Renal cortical epithelial cell (primary cell): ENCODE data around the gene FRMD4A. TPM values are rescaled to one million over a fixed set of nuclear protein-coding genes. Genes with fewer than 3 reads are reported as not detected.

Experiments used
- DNase-seq: peaks from one replicate; pipeline ENCODE4 v3.0.0-alpha.2; 2011; ENCODE audit warnings: low read depth
- total RNA-seq: library from RNA; depleted of rRNA; stranded (reverse); fragments of >200 nt; gene quantifications from 2 replicates; pipeline ENCODE4 v1.2.3, GENCODE V29; 2014

Gene FRMD4A
- total RNA-seq, 1 donor from 2014 or later = 18.6 TPM

DNA sequence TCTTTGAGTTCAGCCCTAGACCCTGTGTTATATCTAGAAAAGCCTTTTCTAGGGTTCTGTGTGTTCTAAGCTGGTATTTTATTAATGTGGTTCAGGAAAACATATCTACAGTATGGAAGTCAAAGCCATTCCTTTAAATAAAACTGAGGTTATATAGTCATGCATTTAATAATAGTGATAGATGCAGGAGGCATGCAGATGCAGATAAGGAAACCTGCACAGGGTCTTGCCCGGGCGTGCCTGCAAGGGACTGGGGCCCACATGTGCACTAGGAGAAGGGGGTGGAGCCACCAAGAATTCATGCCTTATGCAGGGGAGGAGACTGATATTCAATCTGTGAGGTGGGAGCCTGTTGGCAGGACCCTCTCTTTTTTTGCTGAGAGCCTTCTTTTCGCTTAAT is 572.4 kb downstream of the FRMD4A start:
- no peak for DNase-seq

DNA sequence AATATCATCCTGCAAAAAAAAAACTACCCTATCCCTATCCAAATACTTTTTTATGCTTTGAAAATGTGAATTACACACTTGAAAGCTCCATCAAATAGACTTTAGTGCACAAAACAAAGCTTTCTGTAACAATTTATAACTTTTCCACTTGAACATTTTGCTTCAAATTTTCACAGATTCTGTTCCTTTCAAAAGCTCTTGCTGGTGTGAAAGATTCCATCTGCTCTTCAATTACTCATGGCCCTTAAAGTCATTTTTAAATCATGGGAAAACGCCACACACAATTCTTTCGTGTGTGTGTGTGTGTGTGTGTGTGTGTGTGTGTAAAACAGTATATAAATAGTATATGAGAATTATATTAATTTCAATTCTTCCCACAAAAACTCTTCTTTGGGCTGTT is 576.4 kb downstream of the FRMD4A start:
- DNase-seq = no peak

DNA sequence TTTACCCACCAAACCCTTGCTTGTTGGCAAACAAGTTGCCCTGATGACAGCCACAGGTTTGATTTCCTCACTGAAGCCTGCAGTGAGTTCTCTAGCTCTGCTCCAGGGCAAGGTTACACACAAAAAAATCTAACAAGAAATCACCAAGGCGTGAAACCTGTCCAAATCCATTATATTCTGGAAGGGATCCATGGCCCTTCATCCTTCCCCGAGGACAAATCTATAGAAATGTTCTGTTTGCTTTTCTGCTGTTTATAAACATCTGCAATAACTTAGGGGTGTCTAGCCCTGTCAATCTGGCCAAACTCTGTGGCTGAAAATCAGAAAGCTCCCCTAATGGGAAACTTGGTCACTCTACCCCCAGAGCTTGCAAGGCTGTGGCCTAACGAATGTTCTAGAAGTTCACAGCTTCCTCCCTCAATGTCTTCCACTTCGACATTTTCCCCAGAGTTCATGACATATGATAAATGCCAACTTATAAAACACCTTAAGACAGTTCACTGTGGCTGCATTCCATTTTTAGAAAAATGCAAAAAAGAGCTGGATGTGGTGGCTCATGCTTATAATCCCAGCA is 579.4 kb downstream of the FRMD4A start:
- peak; percentile 48 for DNase-seq

DNA sequence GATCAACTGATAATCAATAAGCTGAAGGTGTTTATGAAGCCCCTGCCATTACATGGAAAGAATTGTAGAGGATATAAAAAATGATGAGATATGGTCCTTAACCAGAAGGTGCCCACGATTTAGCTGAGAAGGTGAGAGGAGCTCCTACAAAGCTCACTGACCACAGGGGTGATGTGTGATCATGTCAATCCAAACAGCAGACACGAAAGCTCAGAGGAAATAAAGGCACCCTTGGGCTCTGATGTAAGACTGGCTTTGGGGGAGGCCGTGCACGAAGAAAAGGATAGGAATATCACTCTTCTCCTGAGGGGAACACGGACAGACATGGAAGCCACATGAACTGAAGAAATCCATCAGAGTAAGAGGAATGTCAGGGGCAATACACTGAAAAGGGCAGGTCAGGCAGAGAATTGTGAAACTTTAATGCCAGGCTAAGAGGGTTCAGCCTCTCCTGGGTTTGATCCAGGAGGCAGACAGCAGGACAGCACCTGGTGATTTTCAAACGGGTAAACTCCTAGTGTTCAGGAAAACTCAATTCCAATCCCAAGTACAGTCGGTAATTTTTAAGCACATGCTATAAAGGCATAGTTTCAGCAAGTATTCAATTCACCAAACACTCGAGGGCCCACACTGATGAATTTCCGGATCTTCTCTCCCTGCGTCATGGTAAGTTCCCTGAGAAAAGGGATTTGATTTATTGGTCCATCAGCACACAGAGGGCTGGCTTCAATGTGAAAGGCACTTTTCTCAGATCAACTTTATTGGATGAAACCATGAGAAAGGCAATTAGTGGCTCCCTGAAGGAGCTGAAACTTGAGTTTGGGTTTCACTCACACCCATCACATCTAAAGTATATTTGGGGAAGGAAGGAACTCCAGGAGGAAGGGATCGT is 580.2 kb downstream of the FRMD4A start:
- peak; percentile 29 for DNase-seq

DNA sequence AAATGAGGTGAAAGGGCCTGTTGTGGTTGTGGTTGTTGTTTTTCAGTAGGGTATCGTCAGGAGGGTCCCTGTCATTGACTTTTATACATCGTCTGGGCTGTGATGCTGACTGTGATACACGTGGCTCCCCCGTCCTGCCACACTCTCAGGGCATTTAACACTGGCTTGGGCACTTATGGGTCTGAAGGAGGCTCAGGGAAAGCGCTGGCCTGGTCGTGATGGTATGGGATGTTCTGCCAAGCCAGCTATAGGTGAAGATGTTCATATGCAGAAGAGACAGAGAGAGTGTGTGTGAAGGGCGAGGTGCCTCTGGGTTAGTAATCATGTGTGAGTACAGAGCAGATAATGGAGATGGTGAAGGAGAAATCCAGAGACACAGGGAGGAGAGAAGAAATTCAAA is 585.5 kb downstream of the FRMD4A start:
- DNase-seq = no peak

DNA sequence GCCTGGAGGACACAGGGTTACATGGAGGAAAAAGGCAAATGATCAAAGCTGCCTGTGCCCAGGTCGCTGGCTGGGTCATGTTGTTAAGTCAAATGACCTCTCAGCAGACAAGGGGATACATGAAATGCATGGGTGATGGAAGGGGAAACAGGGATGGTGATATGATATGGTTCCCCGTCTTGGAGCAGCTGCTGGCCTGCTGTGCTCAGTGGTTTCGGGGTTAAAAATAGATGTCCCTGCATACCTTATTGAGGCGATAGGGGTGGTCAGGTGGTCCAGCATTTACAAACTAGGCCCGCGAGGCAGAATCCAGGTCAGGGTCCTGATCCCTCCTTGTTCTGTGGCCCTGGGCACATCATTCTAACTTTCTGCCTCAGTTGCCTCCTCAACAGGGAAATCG is 586.8 kb downstream of the FRMD4A start:
- no peak for DNase-seq

DNA sequence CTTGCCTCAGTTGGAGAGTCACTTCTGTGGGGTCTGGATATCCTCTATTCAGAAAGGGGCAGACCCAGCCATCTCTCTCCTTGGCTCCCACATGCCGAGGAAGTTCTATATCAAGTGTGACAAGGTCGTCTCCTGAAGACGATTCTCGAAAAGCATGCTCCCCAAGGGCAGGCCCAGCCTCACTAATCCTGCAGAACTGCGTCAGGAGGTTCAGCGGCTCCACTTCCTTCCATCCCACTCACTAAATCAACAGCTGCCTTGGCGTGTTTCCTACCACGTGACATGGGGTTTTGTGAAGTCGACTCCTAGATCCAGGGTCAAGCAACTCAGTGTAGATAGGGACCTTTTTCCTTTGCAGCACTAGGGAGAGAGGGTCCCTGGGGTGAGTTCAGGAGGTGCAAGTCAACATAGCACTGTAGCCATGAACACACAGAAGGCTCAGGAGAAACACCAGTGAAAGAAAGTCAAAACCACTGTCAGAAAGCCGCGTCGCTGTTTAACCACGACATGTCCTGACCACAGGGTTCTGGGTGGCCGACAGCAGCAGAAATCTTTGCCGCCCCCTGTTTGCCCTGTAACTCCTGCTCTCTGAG is 587.5 kb downstream of the FRMD4A start:
- DNase-seq = no peak

DNA sequence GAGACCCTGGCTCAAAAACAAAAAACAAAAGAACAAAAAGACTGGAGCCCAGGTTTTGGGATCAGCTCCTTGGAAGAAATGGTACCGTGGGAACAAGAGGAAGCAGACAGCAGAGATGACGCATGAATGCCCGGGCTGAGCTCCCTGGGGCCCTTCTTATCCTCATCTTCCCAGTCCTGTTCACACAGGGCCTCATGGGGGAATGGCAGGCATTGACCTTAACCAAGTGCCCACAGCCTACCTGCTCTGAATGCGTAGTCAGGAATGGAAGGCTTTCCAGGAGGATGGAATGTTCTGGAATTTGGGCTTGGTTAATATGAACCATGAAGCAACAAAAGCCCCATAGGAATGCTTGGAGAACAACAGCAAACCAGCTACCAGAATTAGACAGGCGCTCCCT is 589.3 kb downstream of the FRMD4A start:
- peak; percentile 76 for DNase-seq

DNA sequence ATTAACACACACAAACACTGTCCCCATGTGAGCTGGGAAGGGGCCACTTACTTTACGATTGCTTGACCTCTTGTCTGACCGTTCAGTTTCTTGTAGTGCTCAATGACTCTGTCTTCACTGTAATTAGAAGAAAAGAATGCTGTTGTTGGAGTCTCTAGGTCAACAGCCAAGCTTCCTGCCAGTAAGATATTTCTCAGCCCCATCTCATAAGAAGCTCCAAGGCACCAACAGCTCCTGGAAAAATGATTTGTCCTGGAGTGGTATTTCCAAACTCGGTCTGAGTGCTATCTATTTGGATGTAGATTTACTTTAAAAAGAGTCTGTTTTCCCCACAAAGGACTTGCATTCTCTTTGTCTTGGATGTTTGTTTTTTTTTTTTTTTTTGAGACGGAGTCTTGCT is 590.3 kb downstream of the FRMD4A start:
- DNase-seq = peak; percentile 25

DNA sequence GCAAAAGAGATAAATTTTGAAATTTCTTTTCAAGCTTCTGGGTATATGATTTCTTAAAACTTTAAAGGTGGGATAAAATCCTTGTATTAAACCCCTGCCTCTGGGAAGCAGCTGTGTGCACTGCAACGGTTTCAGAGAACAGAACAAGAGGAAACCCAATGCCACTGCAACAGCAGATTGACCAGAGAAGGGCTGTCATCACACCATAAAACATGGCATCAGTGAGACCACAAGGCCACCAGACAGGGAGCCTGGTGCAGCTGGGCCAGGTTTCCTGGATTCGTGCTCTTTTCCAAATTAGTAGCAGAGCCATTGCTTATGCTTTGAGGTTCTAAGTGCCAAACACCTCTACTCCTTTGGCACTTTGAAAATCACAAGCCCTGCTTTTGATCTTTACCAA is 591.5 kb downstream of the FRMD4A start:
- no peak for DNase-seq

DNA sequence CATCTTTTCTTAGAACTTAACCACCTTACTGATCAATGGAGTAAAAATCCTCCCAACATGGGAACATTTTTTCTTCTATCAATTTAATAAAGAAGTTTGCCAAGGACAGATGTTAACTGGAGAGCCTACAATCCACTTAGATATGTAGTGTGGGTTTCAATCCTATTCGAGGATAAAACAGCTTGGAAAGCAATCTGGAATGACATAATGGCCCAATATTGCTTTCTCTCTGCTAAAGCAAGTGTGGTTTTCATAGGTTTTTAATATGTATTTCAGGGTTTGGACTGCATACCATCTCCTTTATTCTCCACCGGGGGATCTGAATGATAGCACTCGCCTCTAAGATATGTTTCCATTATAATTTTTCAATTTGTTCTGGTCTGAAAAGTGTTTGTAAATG is 594.2 kb downstream of the FRMD4A start:
- no peak for DNase-seq

DNA sequence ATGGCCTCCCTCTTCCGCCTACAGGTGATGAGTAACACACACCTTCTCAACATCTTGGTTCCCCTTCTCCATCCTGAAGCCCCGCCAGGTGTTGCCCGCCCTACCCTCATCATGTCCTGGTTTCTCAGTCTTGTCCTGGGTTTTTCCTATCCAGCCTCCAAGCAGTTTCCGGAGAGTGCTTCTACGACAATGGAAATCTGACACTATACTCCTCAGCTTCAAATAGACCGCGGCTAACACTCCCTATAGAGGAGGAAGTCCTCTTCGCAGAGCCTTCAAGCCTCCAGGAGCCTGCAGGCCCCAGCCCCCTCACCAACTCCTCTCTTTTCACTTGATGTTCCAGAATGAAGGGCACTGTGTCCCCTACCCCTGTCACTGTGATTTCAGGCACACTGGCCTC is 596.6 kb downstream of the FRMD4A start:
- no peak for DNase-seq

DNA sequence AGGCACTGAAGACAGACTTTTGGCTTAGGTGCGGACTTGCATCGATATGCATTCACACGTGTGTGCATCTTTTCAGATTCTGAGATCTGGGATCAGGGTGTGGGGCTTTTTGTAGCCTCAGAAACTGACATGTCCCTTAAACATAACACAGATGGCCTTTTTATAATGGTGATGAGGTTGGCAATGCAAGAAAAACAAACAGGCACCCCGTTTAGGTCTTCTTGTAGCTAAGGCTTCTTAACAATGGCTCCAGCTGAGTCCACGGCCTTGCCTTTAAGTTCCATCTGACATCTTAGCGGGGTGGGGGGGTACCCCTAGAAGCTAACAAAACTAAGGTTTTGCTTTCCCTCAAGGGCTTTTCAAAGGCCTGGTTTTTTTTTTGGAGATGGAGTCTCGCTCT is 597.7 kb downstream of the FRMD4A start:
- DNase-seq = no peak

DNA sequence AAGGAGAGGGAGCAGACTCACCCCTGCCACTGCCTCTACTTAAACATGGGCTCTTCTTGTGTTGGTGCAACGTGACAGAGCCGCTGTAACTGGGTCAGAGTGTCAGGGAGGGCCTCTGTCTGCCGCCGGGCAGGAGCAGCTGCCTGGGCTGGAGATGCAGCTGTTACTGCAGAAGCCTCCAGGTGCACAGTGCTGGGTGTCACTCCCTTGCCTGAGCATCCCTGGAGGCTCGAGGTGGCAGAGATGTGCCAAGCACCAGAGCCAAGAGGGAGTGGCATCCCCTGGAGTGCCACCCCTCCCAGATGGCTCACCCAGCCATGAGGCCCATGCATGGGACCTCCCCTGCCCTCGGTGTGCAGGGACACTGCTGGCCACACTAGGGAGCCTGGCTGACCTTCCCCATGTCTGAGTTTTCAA is 598.3 kb downstream of the FRMD4A start:
- DNase-seq = no peak

DNA sequence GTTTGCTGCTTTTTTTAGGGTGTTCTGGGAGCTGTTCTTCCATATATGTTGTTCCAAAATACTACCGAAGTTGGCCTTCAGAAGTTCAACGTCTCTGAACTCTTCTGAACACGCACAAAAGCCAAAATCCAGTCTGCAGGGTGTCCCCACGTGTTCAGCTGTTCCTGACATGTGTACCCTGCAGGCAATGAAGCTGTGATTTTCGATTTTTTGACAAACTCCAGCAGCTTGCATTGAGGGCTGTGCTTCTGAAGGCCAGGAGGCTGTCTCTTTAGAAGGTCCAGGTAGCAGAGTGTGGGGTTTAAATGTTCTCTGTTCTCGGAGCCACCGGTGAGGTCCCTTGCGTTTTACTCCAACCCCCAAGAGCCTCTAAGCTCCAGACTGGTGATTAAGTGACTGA is 598.9 kb downstream of the FRMD4A start:
- no peak for DNase-seq

DNA sequence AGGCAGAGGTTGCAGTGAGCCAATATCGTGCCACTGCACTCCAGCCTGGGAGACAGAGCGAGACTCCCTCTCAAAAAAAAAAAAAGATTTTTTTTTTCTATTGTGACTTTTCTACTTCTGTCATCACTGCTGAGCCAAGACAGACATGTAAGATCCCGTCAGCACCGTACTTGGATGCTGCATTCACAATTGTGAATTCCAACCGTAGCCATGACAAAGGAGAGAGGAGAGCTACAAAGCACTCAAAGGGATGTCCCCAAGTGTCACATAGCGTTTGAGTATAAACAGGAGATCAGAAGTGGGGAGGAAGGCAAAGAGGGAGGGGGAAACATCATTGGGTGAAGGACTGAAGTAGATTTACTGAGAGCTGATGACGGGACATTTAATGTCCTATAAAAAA is 599.8 kb downstream of the FRMD4A start:
- DNase-seq = no peak

DNA sequence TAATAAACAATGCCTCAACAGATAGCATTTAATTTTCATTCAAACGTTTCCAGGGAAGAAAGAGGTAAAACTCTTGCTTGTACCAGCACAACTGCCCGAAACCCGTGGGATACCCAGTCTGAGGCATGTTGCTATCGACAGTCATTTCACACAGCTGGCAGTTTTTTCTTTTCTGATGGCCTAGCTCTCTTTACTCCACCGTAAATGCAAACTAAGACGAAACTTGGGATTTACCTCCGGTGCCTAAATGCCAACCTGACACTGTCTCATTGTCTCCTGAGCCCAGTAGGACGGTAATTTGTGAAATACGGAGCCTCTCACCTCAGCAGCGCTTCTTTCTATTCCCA is 600.4 kb downstream of the FRMD4A start:
- DNase-seq = no peak

DNA sequence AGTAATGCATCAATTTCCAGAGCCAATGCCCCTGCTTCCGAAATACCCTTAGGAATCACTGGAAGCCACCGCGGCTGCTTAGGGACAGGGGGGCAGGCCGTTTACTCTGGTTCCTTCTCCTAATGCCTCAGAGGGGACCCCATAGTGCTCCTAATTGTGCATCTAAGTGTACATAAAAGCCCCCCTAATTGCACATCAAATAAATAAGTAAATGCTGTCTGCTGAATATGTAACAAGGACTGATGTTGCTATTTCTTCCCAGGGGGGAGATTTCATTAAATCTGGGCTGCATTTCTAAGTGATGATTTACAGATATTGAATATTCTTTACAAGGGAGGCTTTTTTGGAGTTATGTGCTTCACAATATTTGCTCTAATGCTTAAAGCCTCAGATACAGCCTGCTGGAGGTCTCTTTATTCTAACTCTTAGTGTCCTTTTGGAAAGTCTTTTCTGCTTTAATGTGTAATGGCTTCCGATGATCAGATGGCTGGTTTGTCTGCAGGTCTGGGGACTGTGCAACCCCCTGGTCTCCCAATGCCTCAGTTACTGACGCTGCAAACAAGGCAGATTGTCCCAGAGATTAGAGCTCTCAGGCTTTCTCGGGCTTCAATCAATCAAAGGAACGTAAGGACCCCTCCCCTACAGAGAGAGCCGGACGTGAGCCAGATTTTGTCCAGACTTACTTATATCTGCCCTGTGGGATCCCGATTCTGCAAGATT is 601.0 kb downstream of the FRMD4A start:
- DNase-seq = no peak

DNA sequence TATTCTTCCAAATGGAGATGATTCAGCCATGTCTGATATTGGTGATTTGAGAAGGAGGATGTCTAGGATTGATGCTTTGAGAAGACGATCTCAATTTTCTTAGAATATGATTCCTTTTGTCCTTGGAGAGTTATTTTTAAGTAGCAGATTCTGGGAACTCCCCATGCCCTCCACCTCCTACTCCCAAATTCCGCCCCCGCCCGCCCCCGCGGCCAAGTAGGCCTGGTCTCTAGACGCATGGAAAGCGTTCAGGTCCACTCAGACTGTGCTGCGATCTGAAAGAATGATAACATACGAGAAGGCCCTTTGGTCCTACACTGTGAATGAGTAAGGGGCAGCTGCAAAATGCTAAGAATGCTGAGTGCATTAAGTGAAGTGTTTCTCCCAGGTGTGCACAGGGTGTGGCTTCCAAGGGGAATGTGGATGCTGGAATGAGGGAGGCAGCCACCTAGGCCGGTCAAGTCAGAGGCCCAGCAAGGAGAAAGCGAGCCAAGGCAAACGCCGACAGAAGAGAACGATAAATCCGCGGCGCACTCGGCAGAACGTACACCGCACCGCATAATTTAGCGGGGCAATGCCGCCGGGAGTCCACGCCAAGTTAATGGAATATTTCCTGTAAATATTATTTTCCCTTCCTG is 601.7 kb downstream of the FRMD4A start:
- no peak for DNase-seq

DNA sequence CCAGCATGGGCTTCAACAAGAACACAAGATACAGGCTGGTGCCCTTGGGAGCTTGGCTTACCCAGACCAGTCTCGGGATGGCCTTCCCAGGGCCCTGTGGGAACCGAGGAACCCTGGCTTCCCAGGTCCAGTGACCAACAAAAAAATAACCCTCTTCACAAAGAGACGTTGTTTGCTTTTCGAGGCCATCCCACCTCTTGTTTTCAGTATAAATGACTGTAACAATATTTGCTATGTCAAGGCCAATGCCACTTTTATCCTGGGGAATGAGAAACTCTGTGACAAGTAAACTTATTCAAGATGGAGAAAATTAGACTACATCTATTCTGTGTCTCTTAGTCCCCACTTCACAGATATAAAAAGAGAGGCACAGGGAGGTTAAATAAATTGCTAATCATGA is 605.1 kb downstream of the FRMD4A start:
- no peak for DNase-seq

DNA sequence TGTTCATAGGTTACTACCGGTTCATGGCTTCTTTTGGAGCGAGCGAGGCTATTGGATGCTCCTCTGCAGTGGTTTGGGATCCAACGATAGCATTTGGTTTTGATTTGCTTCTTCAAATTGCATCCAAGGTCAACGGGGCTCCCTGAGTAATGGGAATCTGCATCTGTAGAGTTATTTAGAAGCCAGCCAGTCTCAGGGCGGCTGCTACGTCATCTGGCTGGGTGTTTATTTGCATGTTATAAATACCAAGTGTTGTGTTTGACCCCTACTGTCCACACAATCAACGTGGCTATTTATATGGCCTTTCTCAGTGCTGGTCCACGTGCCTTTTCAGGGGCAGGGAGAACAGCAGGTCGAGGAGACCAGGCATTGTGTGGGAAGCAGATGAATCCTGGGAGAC is 606.2 kb downstream of the FRMD4A start:
- DNase-seq = no peak
